ENCODE data around the gene STAT5A.
"Not testable (repeated sequence)": the region's sequence is repeated elsewhere in the genome, so short reads cannot be mapped to it uniquely, and the experiment has no call there.

STAT5A gene

DNA sequence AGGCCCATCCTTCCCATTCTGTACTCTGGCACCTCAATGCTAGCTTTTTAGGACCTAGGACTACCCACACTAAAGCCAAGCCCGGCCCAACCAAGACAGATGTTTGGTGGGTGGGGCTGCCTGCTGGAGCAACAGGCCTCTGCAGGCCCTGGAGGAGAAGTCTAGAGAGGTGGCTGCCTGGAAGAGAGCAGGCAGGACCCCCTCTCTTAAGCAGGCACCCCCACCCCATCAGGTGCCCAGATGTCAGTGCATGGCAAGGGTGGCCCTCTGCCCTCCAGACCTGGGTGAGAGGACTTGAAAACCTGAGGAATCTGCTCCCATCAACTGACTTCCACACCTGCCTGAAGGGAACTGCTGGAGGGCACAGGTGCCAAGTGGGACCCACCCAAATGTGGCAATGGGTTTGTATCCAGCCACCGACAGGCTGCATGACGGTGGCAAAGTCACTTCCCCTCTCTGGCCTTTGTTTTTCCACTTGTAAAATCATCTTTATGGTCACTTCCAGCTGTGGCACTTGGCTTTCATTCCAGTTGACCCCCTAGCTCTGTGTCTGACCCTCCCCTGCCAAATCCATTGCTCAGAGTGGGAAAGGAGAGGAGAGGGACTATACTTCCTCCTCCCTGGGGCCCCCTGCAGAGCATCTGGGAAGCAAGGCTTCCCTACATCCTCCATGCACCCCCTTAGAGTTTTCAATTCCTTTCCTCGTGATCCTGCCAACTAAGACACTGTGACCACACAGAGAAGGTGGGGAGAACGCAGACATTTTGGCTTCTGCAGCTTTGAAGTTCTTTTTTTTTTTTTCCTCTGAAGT, 1.7 kb upstream of the STAT5A start:
- H3K9ac ChIP-seq (ENCODE audit: low read length in 2 of 2) = peak overlapping the region; percentile 84 to 91
- peak overlapping the region; percentile 79 to 85 for H3K4me3 ChIP-seq (ENCODE audit: low read length in 2 of 2)
- H3K27ac ChIP-seq (ENCODE audit: low read length) = peak overlapping the region; percentile 93
- H3K9me3 ChIP-seq (ENCODE audit: control insufficient read depth in 2 of 2, low read length in 2 of 2) = no peaks in the 10 kb centered on the region
- no peaks in the 10 kb centered on the region for H3K27me3 ChIP-seq (ENCODE audit: control insufficient read depth in 1 of 2, insufficient read depth in 2 of 2, low read length in 2 of 2)
- peaks cover 30% of the 10 kb centered on the region for H3K4me1 ChIP-seq (ENCODE audit: control insufficient read depth, insufficient read depth, low read length)
- H3K36me3 ChIP-seq (ENCODE audit: control insufficient read depth in 2 of 2, insufficient read depth in 2 of 2, low read length in 2 of 2) = peaks cover 0 to 2% of the 10 kb centered on the region in 2 donors

DNA sequence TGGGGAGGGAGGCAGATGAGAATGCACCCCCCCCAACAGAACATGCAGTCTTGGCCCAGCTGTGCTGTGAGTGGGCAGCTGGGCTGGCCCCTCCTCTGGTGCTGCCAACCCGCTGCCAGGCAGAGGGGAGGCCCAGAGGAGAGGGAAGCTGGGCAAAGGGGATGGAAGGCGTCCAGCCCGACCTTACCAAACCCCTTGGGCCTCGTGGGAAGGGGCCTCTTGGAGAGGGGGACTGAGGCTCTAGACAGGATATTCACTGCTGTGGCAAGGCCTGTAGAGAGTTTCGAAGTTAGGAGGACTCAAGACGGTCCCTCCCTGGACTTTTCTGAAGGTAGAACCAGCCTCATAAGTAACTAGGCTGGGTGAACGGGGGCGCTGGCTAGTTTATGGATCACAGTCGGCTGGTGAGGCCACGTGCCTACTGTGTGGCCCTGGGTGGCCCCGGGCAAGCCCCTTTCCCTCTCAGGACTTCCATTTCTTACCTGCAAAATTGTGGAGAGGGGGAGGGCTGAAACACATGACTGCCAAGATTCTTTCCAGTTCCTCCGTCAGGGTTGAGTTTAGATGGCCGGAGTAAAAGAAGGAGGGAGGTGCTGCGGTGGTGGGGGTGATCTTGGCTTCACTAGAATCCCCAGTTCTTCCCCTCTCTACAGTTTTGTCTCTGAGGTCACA, 857 bp upstream of the STAT5A start:
- no peaks in the 10 kb centered on the region for H3K27me3 ChIP-seq (ENCODE audit: control insufficient read depth in 1 of 2, insufficient read depth in 2 of 2, low read length in 2 of 2)
- H3K36me3 ChIP-seq (ENCODE audit: control insufficient read depth in 2 of 2, insufficient read depth in 2 of 2, low read length in 2 of 2) = peaks cover 0 to 4% of the 10 kb centered on the region in 2 donors
- peak overlapping the region; percentile 79 to 85 for H3K4me3 ChIP-seq (ENCODE audit: low read length in 2 of 2)
- peak overlapping the region; percentile 93 for H3K27ac ChIP-seq (ENCODE audit: low read length)
- H3K4me1 ChIP-seq (ENCODE audit: control insufficient read depth, insufficient read depth, low read length) = peaks cover 30% of the 10 kb centered on the region
- no peaks in the 10 kb centered on the region for H3K9me3 ChIP-seq (ENCODE audit: control insufficient read depth in 2 of 2, low read length in 2 of 2)
- H3K9ac ChIP-seq (ENCODE audit: low read length in 2 of 2) = peak overlapping the region; percentile 84 to 91

DNA sequence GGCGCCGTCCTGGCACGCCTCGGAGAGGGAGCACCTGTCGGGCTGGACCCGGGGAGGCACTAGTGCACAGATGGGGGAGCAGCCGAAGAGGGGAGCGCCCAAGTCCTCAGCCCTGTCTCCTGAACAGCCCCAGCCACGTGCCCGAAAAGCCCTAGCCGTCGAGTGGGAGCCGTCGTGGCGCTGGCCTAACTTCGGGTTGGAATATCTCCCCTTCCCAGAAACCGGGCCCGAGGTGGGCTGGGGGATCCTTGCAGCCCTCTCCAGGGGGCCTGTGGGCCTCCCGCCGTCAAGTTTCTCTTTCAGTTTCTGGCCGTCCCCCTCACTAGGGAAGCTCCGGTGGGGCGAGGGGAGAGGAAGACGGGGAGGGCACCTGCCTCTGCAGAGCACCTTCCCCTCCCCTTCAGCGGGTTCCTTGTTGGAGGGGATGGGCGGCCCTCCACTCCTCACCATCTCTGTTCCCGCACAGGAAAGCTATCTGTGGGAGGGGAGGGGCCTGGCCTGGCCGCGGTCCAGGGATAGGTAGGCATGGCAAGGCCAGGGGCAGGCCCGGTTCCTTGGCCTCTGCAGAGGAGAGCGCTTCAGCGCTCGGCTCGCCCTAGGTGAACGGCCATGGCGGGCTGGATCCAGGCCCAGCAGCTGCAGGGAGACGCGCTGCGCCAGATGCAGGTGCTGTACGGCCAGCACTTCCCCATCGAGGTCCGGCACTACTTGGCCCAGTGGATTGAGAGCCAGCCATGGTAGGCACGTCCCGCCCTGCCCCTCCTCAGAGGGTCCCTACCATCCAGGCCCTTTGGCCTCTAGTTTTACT, 709 bp downstream of the STAT5A start:
- H3K9ac ChIP-seq (ENCODE audit: low read length in 2 of 2) = peak overlapping the region; percentile 36 to 91
- peaks cover 0 to 4% of the 10 kb centered on the region in 2 donors for H3K36me3 ChIP-seq (ENCODE audit: control insufficient read depth in 2 of 2, insufficient read depth in 2 of 2, low read length in 2 of 2)
- H3K4me1 ChIP-seq (ENCODE audit: control insufficient read depth, insufficient read depth, low read length) = peaks cover 30% of the 10 kb centered on the region
- H3K27me3 ChIP-seq (ENCODE audit: control insufficient read depth in 1 of 2, insufficient read depth in 2 of 2, low read length in 2 of 2) = no peaks in the 10 kb centered on the region
- H3K4me3 ChIP-seq (ENCODE audit: low read length in 2 of 2) = peak overlapping the region; percentile 79 to 85
- peak overlapping the region; percentile 93 for H3K27ac ChIP-seq (ENCODE audit: low read length)
- H3K9me3 ChIP-seq (ENCODE audit: control insufficient read depth in 2 of 2, low read length in 2 of 2) = no peaks in the 10 kb centered on the region

DNA sequence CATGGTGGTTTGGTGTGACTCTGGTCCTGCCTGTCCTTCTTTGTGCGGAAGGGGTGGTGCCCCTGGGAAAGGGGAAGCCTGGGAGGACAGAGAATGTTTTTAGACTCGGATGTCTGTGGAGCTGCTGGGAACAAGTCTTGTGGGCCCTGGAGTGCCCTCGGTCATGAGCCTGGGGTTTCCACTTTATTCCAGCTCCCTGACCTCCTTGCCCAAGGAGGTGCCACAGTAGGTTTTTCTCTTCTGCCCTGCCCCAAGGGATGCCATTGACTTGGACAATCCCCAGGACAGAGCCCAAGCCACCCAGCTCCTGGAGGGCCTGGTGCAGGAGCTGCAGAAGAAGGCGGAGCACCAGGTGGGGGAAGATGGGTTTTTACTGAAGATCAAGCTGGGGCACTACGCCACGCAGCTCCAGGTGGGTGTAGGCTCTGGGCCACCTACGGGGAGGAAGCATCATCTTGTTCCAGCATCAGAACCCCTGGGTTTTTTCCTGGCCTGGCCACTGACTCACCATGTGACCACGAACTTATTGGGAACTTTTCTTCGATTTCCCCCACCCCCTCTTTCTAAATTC, 1.4 kb downstream of the STAT5A start:
- H3K9me3 ChIP-seq (ENCODE audit: control insufficient read depth in 2 of 2, low read length in 2 of 2) = no peaks in the 10 kb centered on the region
- H3K4me3 ChIP-seq (ENCODE audit: low read length in 2 of 2) = peak overlapping the region in 1 of 2 donors; percentile 79
- H3K36me3 ChIP-seq (ENCODE audit: control insufficient read depth in 2 of 2, insufficient read depth in 2 of 2, low read length in 2 of 2) = peaks cover 0 to 8% of the 10 kb centered on the region in 2 donors
- no peaks in the 10 kb centered on the region for H3K27me3 ChIP-seq (ENCODE audit: control insufficient read depth in 1 of 2, insufficient read depth in 2 of 2, low read length in 2 of 2)
- H3K9ac ChIP-seq (ENCODE audit: low read length in 2 of 2) = no peak overlapping the region
- H3K27ac ChIP-seq (ENCODE audit: low read length) = no peak overlapping the region
- H3K4me1 ChIP-seq (ENCODE audit: control insufficient read depth, insufficient read depth, low read length) = peaks cover 30% of the 10 kb centered on the region

DNA sequence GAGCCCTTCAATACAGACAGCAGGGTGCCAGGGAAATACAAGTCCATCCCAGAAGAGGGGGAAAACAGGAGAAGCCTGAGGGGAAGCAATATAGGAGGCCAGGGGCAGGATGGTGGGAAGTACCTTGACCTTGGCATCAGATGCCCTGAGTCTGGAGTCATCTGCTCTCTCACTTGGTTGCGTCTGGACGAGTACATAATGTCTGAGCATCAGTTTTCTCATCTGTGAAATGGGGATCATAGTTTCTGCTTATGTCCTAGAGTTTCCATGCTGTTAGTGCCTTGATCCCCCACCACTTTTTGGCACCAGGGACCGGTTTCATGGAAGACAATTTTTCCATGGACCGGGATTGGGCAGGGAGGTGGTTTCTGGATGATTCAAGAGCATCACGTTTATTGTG, 2.3 kb downstream of the STAT5A start:
- H3K36me3 ChIP-seq (ENCODE audit: control insufficient read depth in 2 of 2, insufficient read depth in 2 of 2, low read length in 2 of 2) = peaks cover under 1 to 16% of the 10 kb centered on the region in 2 donors
- no peak overlapping the region for H3K9ac ChIP-seq (ENCODE audit: low read length in 2 of 2)
- H3K4me3 ChIP-seq (ENCODE audit: low read length in 2 of 2) = no peak overlapping the region
- no peaks in the 10 kb centered on the region for H3K27me3 ChIP-seq (ENCODE audit: control insufficient read depth in 1 of 2, insufficient read depth in 2 of 2, low read length in 2 of 2)
- peaks cover 30% of the 10 kb centered on the region for H3K4me1 ChIP-seq (ENCODE audit: control insufficient read depth, insufficient read depth, low read length)
- no peaks in the 10 kb centered on the region for H3K9me3 ChIP-seq (ENCODE audit: control insufficient read depth in 2 of 2, low read length in 2 of 2)
- H3K27ac ChIP-seq (ENCODE audit: low read length) = no peak overlapping the region

DNA sequence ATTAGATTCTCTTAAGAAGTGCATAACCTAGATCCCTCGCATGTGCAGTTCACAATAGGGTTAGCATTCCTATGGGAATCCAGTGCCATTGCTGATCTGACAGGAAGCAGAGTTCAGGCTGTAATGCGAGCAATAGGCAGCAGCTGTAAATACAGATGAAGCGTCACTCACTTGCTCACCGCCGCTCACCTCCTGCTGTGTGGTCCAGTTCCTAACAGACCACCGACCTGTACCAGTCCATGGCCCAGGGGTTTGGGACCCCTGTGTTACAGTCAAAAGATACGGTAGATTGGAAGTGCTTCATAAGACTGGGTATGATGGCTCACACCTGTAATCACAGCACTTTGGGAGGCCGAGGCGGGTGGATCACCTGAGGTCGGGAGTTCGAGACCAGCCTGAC, 2.8 kb downstream of the STAT5A start:
- Histone ChIP-seq H3K9me3 (ENCODE audit: control insufficient read depth in 2 of 2, low read length in 2 of 2) (no peaks in the 10 kb centered on the region), H3K27me3 (ENCODE audit: control insufficient read depth in 1 of 2, insufficient read depth in 2 of 2, low read length in 2 of 2) (no peaks in the 10 kb centered on the region), H3K9ac (ENCODE audit: low read length in 2 of 2) (no peak overlapping the region), H3K36me3 (ENCODE audit: control insufficient read depth in 2 of 2, insufficient read depth in 2 of 2, low read length in 2 of 2) (peaks cover 5 to 21% of the 10 kb centered on the region in 2 donors), H3K4me3 (ENCODE audit: low read length in 2 of 2) (no peak overlapping the region), H3K4me1 (ENCODE audit: control insufficient read depth, insufficient read depth, low read length) (peaks cover 30% of the 10 kb centered on the region), H3K27ac (ENCODE audit: low read length) (no peak overlapping the region)

DNA sequence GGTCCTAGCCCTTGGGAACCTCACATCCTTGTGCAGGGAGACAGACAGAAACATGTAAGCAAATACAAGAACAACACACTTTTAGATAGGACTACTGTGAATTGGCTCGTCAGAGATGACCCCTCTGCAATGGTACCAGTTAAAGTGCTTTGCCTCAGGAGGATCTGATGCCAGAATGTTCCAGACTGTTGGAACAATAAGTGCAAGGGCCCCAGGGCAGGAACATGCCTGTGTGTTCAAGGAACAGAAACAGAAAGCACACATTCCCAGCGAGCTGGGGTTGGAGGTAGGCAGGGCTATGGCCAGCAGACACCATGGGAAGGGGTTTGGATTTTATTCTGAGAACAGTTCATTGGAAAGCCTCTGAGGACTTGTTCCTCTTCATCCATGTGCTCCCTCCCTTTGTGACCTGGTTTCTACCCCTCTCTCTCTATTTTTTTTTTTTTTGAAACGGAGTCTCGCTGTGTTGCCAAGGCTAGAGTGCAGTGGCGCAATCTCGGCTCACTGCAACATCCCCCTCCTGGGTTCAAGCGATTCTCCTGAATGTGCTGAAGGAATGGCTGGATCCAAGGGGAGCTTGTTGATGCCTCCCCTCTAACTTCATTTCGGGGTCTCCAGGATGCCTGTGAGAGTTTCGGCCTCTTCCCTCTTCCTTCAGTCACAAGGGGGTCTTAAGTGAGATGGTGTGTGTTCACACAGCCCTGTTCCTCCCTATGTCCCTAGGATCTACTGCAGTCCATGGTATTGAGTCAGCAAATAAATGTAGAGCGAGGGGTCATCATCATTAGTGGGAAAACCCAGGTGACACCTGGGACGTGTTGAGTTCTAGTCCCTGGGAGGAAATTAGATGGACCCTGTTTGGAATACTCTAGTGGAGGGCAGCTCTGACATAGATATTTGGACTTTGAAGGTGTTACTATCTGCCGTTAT, 6.4 kb downstream of the STAT5A start:
- H3K36me3 ChIP-seq (ENCODE audit: control insufficient read depth in 2 of 2, insufficient read depth in 2 of 2, low read length in 2 of 2) = peaks cover 14 to 29% of the 10 kb centered on the region in 2 donors
- no peak overlapping the region for H3K4me3 ChIP-seq (ENCODE audit: low read length in 2 of 2)
- no peaks in the 10 kb centered on the region for H3K4me1 ChIP-seq (ENCODE audit: control insufficient read depth, insufficient read depth, low read length)
- no peak overlapping the region for H3K27ac ChIP-seq (ENCODE audit: low read length)
- H3K9ac ChIP-seq (ENCODE audit: low read length in 2 of 2) = no peak overlapping the region
- H3K27me3 ChIP-seq (ENCODE audit: control insufficient read depth in 1 of 2, insufficient read depth in 2 of 2, low read length in 2 of 2) = no peaks in the 10 kb centered on the region
- H3K9me3 ChIP-seq (ENCODE audit: control insufficient read depth in 2 of 2, low read length in 2 of 2) = no peaks in the 10 kb centered on the region

DNA sequence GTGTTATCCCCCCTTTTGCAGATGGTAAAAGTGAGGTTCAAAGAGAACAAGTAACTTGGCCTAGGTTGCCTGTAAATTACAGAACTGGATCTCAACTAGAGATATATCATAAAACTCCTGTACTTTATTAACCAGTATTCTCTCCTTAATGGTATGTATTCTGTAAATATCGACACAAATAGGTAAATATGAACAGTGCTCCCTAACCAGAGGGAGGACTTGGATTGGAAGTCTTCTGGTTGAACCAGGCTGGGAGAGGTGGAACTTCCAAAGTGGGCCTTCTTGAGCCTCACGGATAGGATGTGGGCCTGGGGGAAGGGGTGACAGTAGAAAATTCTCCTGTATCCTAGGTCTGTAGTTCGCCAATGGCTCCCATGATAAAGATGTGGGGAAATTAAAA, 7.7 kb downstream of the STAT5A start:
- H3K9me3 ChIP-seq (ENCODE audit: control insufficient read depth in 2 of 2, low read length in 2 of 2) = no peaks in the 10 kb centered on the region
- no peaks in the 10 kb centered on the region for H3K27me3 ChIP-seq (ENCODE audit: control insufficient read depth in 1 of 2, insufficient read depth in 2 of 2, low read length in 2 of 2)
- no peak overlapping the region for H3K9ac ChIP-seq (ENCODE audit: low read length in 2 of 2)
- H3K4me1 ChIP-seq (ENCODE audit: control insufficient read depth, insufficient read depth, low read length) = no peaks in the 10 kb centered on the region
- H3K27ac ChIP-seq (ENCODE audit: low read length) = no peak overlapping the region
- H3K36me3 ChIP-seq (ENCODE audit: control insufficient read depth in 2 of 2, insufficient read depth in 2 of 2, low read length in 2 of 2) = peaks cover 15 to 30% of the 10 kb centered on the region in 2 donors
- H3K4me3 ChIP-seq (ENCODE audit: low read length in 2 of 2) = no peak overlapping the region

DNA sequence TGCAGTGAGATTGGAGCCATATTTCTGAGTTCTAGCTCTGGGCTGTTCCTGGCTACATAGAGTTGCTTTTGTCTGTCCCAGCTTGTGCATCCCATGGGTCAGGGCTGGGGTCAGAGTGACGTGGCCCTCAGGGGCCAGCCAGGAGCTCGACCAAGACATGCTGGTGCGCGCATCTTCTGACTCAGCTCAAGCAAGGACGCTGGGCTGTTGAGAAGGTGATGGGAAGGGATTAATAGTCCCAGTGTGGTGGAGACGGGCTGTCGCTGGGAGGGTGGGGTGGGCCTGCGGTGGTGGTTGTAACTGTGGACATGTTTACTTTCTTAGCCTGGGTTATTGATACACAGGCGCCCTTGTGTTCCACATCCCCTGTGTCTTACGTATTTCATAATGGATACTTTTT, 9.5 kb downstream of the STAT5A start:
- not testable (repeated sequence) for H3K4me1 ChIP-seq (ENCODE audit: control insufficient read depth, insufficient read depth, low read length); H3K27ac ChIP-seq (ENCODE audit: low read length); H3K9me3 ChIP-seq (ENCODE audit: control insufficient read depth in 2 of 2, low read length in 2 of 2); H3K4me3 ChIP-seq (ENCODE audit: low read length in 2 of 2); H3K9ac ChIP-seq (ENCODE audit: low read length in 2 of 2); H3K27me3 ChIP-seq (ENCODE audit: control insufficient read depth in 1 of 2, insufficient read depth in 2 of 2, low read length in 2 of 2)
- H3K36me3 ChIP-seq (ENCODE audit: control insufficient read depth in 2 of 2, insufficient read depth in 2 of 2, low read length in 2 of 2) = peaks cover 27 to 41% of the 10 kb centered on the region in 2 donors
